ENCODE data around the gene PLA2G2F. TPM values are rescaled to one million over a fixed set of nuclear protein-coding genes. Genes with fewer than 3 reads are reported as not detected.

PLA2G2F gene
- total and polyA plus RNA-seq, 2 of the 13 experiments (the other 11 are each of a cell fraction or from before 2014, with no cell fraction given), result not detected

GRCh38 chr1:20151906-20152598 lies 12.9 kb downstream of the PLA2G2F start (continued):
- TF ChIP-seq RAD21 (CRISPR knock-in tag; IDR thresholded peaks at IDR 0.05) (peak; percentile 96), GABPB1 (CRISPR knock-in tag; IDR thresholded peaks at IDR 0.05) (peak; percentile 61; the same call in 1 of the 2 replicates), THAP11 (CRISPR knock-in tag; IDR thresholded peaks at IDR 0.05) (0 out of 2 replicates have a peak, but pooled peaks have one; percentile 35), ZFP1 (CRISPR knock-in tag; IDR thresholded peaks at IDR 0.05) (no peak), CEBPB (IDR thresholded peaks at IDR 0.05; ENCODE audit: borderline replicate concordance, low read depth, low read length) (no peak), ZNF33A (CRISPR knock-in tag; IDR thresholded peaks at IDR 0.05; ENCODE audit: borderline replicate concordance) (no peak), PITX1 (CRISPR knock-in tag; IDR thresholded peaks at IDR 0.05) (peak; percentile 29; the same call in 1 of the 2 replicates), ETV5 (CRISPR knock-in tag; IDR thresholded peaks at IDR 0.05; ENCODE audit: borderline replicate concordance) (0 out of 2 replicates have a peak, but pooled peaks have one; percentile 33), ZNF343 (CRISPR knock-in tag; IDR thresholded peaks at IDR 0.05) (peak; percentile 50; the same call in 1 of the 2 replicates), NFATC3 (CRISPR knock-in tag; IDR thresholded peaks at IDR 0.05) (no peak), ZNF768 (CRISPR knock-in tag; IDR thresholded peaks at IDR 0.05) (peak; percentile 45; the same call in 1 of the 2 replicates), KDM5B (CRISPR knock-in tag; IDR thresholded peaks at IDR 0.05; ENCODE audit: borderline replicate concordance) (peak; percentile 41; the same call in 1 of the 2 replicates), RFXAP (CRISPR knock-in tag; IDR thresholded peaks at IDR 0.05; ENCODE audit: borderline replicate concordance) (no peak), MAF1 (CRISPR knock-in tag; IDR thresholded peaks at IDR 0.05; ENCODE audit: borderline replicate concordance) (0 out of 2 replicates have a peak, but pooled peaks have one; percentile 41), CBX5 (CRISPR knock-in tag; IDR thresholded peaks at IDR 0.05; ENCODE audit: borderline replicate concordance) (no peak), ERF (CRISPR knock-in tag; IDR thresholded peaks at IDR 0.05) (0 out of 2 replicates have a peak, but pooled peaks have one; percentile 23), ZNF740 (CRISPR knock-in tag; IDR thresholded peaks at IDR 0.05) (peak; percentile 53; the same call in 1 of the 2 replicates), GATAD2A (CRISPR knock-in tag; IDR thresholded peaks at IDR 0.05) (peak; percentile 17; the same call in 1 of the 2 replicates), ZSCAN9 (CRISPR knock-in tag; IDR thresholded peaks at IDR 0.05; ENCODE audit: borderline replicate concordance) (no peak), DMAP1 (CRISPR knock-in tag; IDR thresholded peaks at IDR 0.05) (no peak), PPARG (CRISPR knock-in tag; conservative IDR thresholded peaks at IDR 0.05) (no peak), ZNF407 (CRISPR knock-in tag; IDR thresholded peaks at IDR 0.05; ENCODE audit: not compliant biosample characterization) (peak; percentile 33)
